Muscle of arm (tissue), 12 donors: Measurements from ENCODE around the gene ARHGAP18. TPM values are rescaled to one million over a fixed set of nuclear protein-coding genes. Genes with fewer than 3 reads are reported as not detected.

Experiments used
- DNase-seq: peaks from one replicate; pipeline ENCODE4 v3.0.0-alpha.2; 2013
- polyA plus RNA-seq, 12 donors: library from polyadenylated mRNA; unstranded; fragments of 120-200 nt; gene quantifications; one replicate each; pipeline ENCODE4 v1.2.1, GENCODE V29; 2013; ENCODE audit not compliant: insufficient read length in 12 of 12

The ARHGAP18 gene
- polyA plus RNA-seq, 12 donors, result 13.9 to 25.8 (median 18.8) TPM; not detected in 1

DNA sequence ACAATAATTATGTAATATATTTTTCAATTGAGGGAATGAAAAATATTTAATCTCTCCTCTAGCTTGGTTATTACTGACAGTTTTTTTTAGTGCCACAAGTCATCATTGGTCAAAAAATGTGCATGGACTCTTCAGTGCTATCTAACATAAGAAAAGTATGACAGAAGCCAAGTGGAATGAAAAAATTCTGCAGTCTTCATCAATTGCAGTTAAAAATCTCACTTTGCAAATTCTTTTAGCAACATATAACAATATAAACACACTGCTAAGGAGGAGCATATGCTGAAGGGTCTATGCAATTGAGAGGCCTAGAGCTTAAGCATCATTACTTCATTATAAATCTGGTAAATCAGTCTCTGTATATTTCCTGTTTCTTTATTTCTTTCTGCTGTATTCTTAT lies 175.1 kb downstream of the ARHGAP18 start:
- no peak for DNase-seq

Other genes with a start within 250 kb of the ARHGAP18 start
- under 1 TPM in 3 of 12 donors, not detected in 9; 0.33 to 0.61 (median 0.52) TPM for gene TMEM244, start 151.1 kb upstream of the ARHGAP18 start, polyA plus RNA-seq